ACC112 (cell line): ENCODE results near the gene FBRS.
"Not testable (repeated sequence)": the region's sequence is repeated elsewhere in the genome, so short reads cannot be mapped to it uniquely, and the experiment has no call there.

Experiments used
- H2AFZ ChIP-seq: fragments of 200-600 bp; sonication (generic); one replicate; pipeline ENCODE4 v1.6.0; 2017; ENCODE audit warnings: antibody characterized with exemption, low read length; ENCODE audit not compliant: unreplicated experiment
- H3K27ac ChIP-seq: fragments of 200-600 bp; sonication (generic); 2 replicates; pipeline ENCODE4 v1.5.1; 2014; ENCODE audit warnings: low read depth, mild to moderate bottlenecking, antibody characterized with exemption, low read length, moderate library complexity
- H3K27me3 ChIP-seq: fragments of 200-600 bp; sonication (generic); 2 replicates; pipeline ENCODE4 v1.6.1; 2014; ENCODE audit warnings: mild to moderate bottlenecking, antibody characterized with exemption, low read length, moderate library complexity, mixed read lengths; ENCODE audit not compliant: insufficient read depth
- H3K36me3 ChIP-seq: fragments of 200-600 bp; sonication (generic); 2 replicates; pipeline ENCODE4 v1.6.1; 2016; ENCODE audit warnings: mild to moderate bottlenecking, antibody characterized with exemption, low read length, moderate library complexity, mixed read lengths; ENCODE audit not compliant: insufficient read depth
- H3K4me1 ChIP-seq: fragments of 200-600 bp; sonication (generic); one replicate; pipeline ENCODE4 v1.6.1; 2016; ENCODE audit warnings: low read length, mixed read lengths; ENCODE audit not compliant: insufficient read depth, unreplicated experiment, control insufficient read depth
- H3K4me3 ChIP-seq: fragments of 200-600 bp; sonication (generic); 2 replicates; pipeline ENCODE4 v1.5.1; 2014; ENCODE audit warnings: mild to moderate bottlenecking, low read depth, low read length
- H3K79me2 ChIP-seq: fragments of 200-600 bp; sonication (generic); one replicate; pipeline ENCODE4 v1.6.0; 2016; ENCODE audit warnings: low read length; ENCODE audit not compliant: control insufficient read depth, unreplicated experiment, insufficient read depth

The FBRS gene

DNA sequence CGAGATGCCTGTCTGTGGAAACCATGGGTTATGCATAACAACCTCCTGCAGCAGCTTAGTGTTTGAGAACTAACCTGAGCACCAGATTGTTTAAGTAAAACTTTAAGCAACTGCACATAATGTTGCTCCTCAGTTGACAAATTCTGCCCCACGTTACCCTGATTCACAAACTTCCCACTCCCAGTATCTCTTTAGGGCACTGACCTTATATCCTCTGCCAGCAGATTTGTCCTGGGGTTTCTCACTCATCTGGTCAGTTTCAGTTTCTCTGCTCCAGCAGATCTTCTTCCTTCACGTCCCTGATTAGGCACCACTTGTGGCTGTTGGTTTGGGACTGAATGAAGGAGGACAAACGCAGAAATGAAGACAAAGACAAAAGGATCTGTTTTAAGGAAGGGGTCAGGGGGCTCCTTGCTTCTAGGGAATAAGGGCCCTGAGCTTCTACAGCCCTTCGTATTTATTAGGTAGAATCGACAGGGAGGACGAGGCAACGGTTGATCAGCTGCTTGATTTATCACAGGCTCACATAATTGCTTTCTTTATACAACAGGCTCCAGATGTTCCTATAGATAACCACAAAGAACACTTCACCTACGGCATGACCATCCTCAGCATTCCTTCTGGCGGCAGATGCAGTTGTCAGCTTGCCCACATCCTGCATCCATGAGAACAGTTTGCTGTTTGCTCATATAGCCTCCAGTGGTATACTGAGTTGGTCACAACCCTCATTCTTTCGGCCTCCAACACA is 34.5 kb upstream of the FBRS start:
- no peaks in the 10 kb centered on the region for H3K4me1 ChIP-seq
- peaks cover 9% of the 10 kb centered on the region; the same call in 1 of the 2 replicates for H3K27me3 ChIP-seq
- no peak overlapping the region for H3K27ac ChIP-seq
- H3K36me3 ChIP-seq = no peaks in the 10 kb centered on the region
- H2AFZ ChIP-seq = no peak overlapping the region
- H3K79me2 ChIP-seq = no peaks in the 10 kb centered on the region
- no peak overlapping the region for H3K4me3 ChIP-seq

DNA sequence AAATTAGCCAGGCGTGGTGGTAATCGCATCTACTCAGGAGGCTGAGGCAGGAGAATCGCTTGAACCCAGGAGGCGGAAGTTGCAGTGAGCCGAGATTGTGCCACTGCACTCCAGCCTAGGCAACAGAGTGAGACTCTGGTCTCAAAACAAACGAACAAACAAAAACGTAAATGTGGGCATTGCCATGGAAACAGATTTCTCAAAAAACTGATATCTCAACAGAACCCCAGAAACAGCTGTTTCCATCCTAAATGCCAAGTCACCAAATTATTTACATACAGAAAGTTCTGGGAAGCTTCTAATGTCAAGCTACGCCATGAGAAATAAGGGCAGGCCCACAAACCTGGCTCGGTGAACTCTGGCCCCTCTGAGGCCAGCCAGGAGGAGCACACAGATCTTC is 32.0 kb upstream of the FBRS start:
- Histone ChIP-seq H3K27ac (no peak overlapping the region), H3K36me3 (no peaks in the 10 kb centered on the region), H3K4me3 (no peak overlapping the region), H3K4me1 (no peaks in the 10 kb centered on the region), H3K27me3 (peaks cover 9% of the 10 kb centered on the region; the same call in 1 of the 2 replicates), H3K79me2 (no peaks in the 10 kb centered on the region), H2AFZ (no peak overlapping the region)

DNA sequence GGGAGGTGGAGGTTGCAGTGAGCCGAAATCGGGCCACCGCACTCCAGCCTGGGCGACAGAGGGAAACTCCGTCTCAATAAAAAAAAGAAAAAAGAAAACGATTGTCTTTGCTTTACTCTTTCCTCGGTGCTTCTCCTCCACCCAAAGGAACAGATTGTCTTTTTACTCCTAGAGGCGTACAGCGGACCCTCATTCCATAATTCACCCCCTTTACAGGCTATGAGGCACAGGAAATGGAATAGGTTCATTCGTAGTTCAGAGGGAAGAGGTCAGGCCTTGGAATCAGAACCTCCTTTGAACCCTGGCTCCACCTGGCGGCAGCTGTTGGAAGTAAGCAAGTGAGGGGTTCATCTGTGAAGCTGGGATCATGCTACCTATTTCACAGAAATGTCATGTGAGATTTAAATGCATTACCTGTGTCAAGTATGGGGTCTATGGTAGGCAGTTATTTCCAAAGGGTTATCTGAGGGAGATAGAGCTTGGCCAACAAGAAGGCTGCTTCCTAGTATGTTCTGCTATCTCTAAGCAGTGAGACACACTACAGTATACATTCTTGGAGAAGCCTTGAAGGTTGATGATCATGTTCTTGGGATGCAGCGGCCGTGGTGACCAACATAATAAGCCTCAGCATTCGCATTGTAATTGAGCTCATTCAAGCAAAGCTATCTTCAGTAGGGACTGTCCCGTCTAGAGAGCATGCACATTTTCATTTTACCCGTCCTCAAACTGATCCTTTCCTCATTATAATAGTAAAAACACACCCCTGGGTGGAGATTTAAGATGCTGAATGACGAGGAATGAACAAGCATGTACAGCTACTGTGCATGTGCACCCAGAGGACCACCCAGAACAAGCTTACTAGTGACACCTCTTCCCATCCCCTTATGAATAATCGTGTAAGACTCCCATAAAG is 29.3 kb upstream of the FBRS start:
- no peaks in the 10 kb centered on the region for H3K79me2 ChIP-seq
- H2AFZ ChIP-seq = no peak overlapping the region
- H3K36me3 ChIP-seq = no peaks in the 10 kb centered on the region
- H3K27ac ChIP-seq = no peak overlapping the region
- no peak overlapping the region for H3K4me3 ChIP-seq
- no peaks in the 10 kb centered on the region for H3K4me1 ChIP-seq
- no peaks in the 10 kb centered on the region for H3K27me3 ChIP-seq

DNA sequence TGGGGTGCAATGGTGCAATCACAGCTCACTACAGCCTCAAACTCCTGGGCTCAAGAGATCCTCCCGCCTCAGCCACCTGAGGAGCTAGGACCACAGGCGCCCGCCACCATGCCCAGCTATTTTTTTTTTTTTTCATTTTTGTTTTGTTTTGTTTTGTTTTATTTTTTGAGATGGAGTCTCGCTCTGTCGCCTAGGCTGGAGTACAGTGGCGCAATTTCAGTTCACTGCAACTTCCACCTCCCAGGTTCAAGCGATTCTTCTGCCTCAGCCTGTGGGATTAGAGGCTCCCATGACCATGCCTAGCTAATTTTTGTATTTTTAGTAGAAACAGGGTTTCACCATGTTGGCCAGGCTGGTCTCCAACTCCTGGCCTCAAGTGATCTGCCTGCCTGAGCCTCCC is 25.8 kb upstream of the FBRS start:
- not testable (repeated sequence) for H3K27me3 ChIP-seq, H3K4me1 ChIP-seq, H3K4me3 ChIP-seq, H3K36me3 ChIP-seq, H3K27ac ChIP-seq, H2AFZ ChIP-seq
- H3K79me2 ChIP-seq = peaks cover 11% of the 10 kb centered on the region

DNA sequence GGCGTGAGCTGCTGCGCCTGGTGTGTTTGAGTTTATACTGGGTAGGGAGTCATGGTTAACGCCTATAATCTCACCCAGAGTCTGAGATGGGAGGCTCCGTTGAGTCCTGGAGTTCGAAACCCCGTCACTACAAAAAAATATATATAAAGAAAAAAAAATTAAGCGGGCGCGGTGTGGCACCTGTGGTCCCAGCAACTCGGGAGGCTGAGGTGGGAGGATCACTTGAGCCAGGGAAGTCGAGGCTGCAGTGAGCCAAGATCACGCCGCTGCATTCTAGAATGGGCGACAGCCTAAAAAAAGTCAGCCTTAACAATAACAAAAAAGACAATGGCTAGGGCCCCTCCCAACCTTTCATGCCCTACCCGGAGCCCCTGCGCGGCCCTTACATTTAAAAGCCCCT is 24.7 kb upstream of the FBRS start:
- peak overlapping the region; percentile 92 for H3K4me3 ChIP-seq
- no peaks in the 10 kb centered on the region for H3K27me3 ChIP-seq
- H2AFZ ChIP-seq = peak overlapping the region; percentile 76
- peak overlapping the region; percentile 65 for H3K27ac ChIP-seq
- H3K79me2 ChIP-seq = peaks cover 11% of the 10 kb centered on the region
- H3K36me3 ChIP-seq = no peaks in the 10 kb centered on the region
- H3K4me1 ChIP-seq = peaks cover 5% of the 10 kb centered on the region

DNA sequence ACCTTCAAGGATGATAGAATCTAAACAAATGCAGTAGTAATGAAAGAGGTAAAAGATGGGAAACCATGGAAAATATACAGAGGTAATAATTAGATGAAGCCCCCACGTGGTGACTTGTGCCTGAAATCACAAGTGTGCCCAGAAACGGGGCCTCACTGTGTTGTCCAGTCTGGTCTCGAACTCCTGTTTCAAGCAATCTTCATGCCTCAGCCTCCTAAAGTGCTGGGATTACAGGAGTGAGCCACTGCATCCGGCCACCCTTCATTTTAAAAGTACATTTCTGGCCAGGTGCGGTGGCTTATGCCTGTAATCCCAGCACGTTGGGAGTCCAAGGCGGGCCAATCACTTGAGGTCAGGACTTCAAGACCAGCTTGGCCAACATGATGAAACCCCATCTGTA is 21.6 kb upstream of the FBRS start:
- Histone ChIP-seq H3K4me1 (peaks cover 5% of the 10 kb centered on the region), H3K79me2 (peaks cover 11% of the 10 kb centered on the region), H2AFZ (no peak overlapping the region), H3K27ac (no peak overlapping the region), H3K36me3 (no peaks in the 10 kb centered on the region), H3K4me3 (no peak overlapping the region), H3K27me3 (no peaks in the 10 kb centered on the region)

DNA sequence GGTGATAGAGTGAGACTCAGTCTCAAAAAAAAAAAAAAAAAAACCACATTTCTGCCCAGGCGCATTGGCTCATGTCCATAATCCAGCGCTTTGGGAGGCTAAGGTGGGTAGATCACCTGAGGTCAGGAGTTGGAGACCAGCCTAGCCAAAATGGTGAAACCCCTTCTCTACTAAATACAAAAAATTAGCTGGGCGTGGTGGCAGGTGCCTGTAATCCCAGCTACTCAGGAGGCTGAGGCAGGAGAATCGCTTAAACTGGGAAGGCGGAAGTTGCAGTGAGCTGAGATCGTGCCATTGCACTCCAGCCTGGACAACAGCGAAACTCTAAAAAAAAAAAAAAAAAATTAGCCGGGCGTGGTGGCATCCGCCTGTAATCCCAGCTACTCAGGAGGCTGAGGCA is 21.1 kb upstream of the FBRS start:
- not testable (repeated sequence) for H3K27me3 ChIP-seq, H2AFZ ChIP-seq, H3K36me3 ChIP-seq, H3K4me1 ChIP-seq, H3K4me3 ChIP-seq, H3K27ac ChIP-seq
- H3K79me2 ChIP-seq = peaks cover 11% of the 10 kb centered on the region

DNA sequence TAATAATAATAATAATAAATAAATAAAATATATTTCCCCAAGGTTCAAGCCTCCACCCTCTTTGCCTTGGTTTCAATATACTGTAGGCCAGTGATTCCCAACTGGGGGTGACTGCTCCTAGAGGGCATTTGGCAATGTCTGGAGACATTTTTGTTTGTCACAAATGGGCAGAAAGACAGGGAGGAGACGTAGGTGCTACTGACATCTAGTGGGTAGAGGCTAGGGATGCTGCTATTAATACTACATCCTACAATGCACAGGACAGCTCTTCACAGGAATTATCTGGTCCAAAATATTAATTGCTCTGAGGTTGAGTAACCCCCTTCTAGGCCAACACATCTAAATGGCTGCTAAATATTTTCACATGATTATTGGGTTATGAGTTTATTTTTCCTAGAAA is 20.3 kb upstream of the FBRS start:
- H3K79me2 ChIP-seq = peaks cover 11% of the 10 kb centered on the region
- H3K4me3 ChIP-seq = no peak overlapping the region
- no peaks in the 10 kb centered on the region for H3K27me3 ChIP-seq
- no peak overlapping the region for H2AFZ ChIP-seq
- H3K36me3 ChIP-seq = no peaks in the 10 kb centered on the region
- H3K27ac ChIP-seq = no peak overlapping the region
- peaks cover 5% of the 10 kb centered on the region for H3K4me1 ChIP-seq

DNA sequence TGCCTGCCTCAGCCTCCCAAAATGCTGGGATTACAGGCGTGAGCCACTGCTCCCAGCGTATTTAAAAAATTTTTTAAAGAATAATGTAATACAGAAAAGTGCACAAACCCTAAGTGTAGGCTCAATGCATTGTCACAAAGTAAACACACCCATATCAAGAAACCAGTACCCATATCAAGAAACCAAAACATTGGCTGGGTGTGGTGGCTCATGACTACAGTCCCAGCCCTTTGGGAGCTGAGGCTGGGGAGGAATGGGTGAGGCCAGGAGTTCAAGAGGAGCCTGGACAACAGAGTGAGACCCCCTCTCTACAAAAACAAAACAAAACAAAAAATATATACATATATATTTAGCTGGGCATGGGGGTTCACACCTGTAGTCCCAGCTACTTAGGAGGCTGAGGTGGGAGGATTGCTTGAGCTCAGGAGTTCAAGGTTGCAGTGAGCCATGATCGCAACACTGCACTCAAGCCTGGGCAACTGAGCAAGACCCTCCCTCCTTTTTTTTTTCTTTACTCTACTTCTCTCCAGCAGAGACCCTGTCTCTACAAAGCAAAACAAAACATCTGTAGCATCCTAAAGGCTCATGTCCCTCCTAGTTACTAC is 16.8 kb upstream of the FBRS start:
- no peaks in the 10 kb centered on the region for H3K4me1 ChIP-seq
- no peaks in the 10 kb centered on the region for H3K79me2 ChIP-seq
- no peak overlapping the region for H2AFZ ChIP-seq
- H3K4me3 ChIP-seq = no peak overlapping the region
- no peaks in the 10 kb centered on the region for H3K27me3 ChIP-seq
- no peak overlapping the region for H3K27ac ChIP-seq
- H3K36me3 ChIP-seq = no peaks in the 10 kb centered on the region

DNA sequence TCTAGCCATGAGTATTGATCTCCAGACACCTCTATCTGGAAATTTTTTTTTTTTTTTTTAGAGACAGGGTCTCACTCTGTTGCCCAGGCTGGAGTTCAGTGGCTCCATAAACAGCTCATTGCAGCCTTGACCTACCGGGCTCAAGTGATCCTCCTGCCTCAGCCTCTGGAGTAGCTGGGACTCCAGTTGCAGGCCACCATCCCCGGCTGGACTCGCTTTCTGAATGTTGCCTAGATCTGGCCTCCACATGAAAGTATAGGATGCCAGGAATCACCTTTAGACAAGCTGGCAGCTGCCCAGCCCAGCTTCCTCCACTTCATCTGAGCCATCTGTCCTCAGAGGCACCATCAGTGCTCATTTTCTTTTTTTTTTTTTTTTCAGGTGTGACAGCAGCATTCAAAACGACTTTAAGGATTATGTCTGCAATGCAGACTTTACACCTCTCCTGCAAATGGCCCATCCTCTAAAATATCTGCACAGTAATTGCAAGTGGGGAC is 13.8 kb upstream of the FBRS start:
- H3K4me3 ChIP-seq = no peak overlapping the region
- no peaks in the 10 kb centered on the region for H3K4me1 ChIP-seq
- H3K27me3 ChIP-seq = no peaks in the 10 kb centered on the region
- H3K27ac ChIP-seq = no peak overlapping the region
- H2AFZ ChIP-seq = no peak overlapping the region
- H3K79me2 ChIP-seq = no peaks in the 10 kb centered on the region
- no peaks in the 10 kb centered on the region for H3K36me3 ChIP-seq
